Vagina (tissue), 2 donors: Measurements from ENCODE around the gene CYTH4. TPM values are rescaled to one million over a fixed set of nuclear protein-coding genes. Genes with fewer than 3 reads are reported as not detected.
"Not testable (repeated sequence)": the region's sequence is repeated elsewhere in the genome, so short reads cannot be mapped to it uniquely, and the experiment has no call there.

Source experiments
- DNase-seq, 2 donors: peaks; one replicate each; pipeline ENCODE4 v3.0.0-alpha.2; 2017; ENCODE audit errors: extremely low spot score in 2 of 2
- H3K27ac ChIP-seq: fragments of 200-600 bp; sonication (generic); one replicate; pipeline ENCODE4 v1.5.1; 2019
- H3K27me3 ChIP-seq: fragments of 200-600 bp; sonication (generic); one replicate; pipeline ENCODE4 v1.5.1; 2019
- H3K36me3 ChIP-seq, 2 donors: fragments of 200-600 bp; sonication (generic); one replicate each; pipeline ENCODE4 v1.5.1; 2017 to 2019
- H3K4me1 ChIP-seq: fragments of 200-600 bp; sonication (generic); one replicate; pipeline ENCODE4 v1.5.1; 2019
- H3K4me3 ChIP-seq, 2 donors: fragments of 200-600 bp; sonication (generic); 1 replicate in 1 of 2; 2 replicates in 1 of 2; pipeline ENCODE4 v1.5.1; 2016 to 2019
- H3K9me3 ChIP-seq: fragments of 200-600 bp; sonication (generic); one replicate; pipeline ENCODE4 v1.5.1; 2019
- CTCF ChIP-seq, 3 experiments: fragments of 450-650 bp in 2 of 3; fragments of 200-600 bp in 1 of 3; sonication (generic) in 1 of 3; IDR thresholded peaks; one replicate each; pipeline ENCODE4 v1.5.1; 2017 to 2019; ENCODE audit warnings: antibody characterized with exemption in 3 of 3, mild to moderate bottlenecking in 2 of 3, moderate library complexity in 2 of 3
- POLR2A ChIP-seq, 2 donors: fragments of 450-650 bp; IDR thresholded peaks; one replicate each; pipeline ENCODE4 v1.6.1; 2017; ENCODE audit warnings: antibody characterized with exemption in 2 of 2, mild to moderate bottlenecking in 2 of 2, moderate library complexity in 2 of 2
- POLR2AphosphoS5 ChIP-seq, 2 donors: sonication (generic); formaldehyde crosslinking; IDR thresholded peaks; one replicate each; pipeline ENCODE4 v1.9.0; 2017; ENCODE audit warnings: antibody characterized with exemption in 2 of 2, mild to moderate bottlenecking in 2 of 2, low read depth in 1 of 2; ENCODE audit not compliant: insufficient read depth in 1 of 2
- intact Hi-C: fragments of 100-400 bp; cut with DNase I; formaldehyde crosslinking; loops from one replicate; pipeline ENCODE4 v1.15.1; 2023
- total RNA-seq: library from RNA; depleted of rRNA; stranded (reverse); fragments of >200 nt; gene quantifications from one replicate; pipeline ENCODE4 v1.2.3, GENCODE V29; 2016

The CYTH4 gene
- 16.2 TPM for total RNA-seq

GRCh38 chr22:37282385-37282677 is at the start of gene CYTH4:
Gene CYTH4, plus strand, starts transcription at chr22:37282508. Its CDS starts 62 bp downstream, at chr22:37282570.
- Histone ChIP-seq H3K9me3 (no peaks in the 10 kb centered on the region), H3K4me3 (peak within 1 kb of the TSS; percentile 30 to 32), H3K36me3 (no peaks in the 10 kb centered on the region), H3K27ac (no peak within 1 kb of the TSS), H3K4me1 (no peaks in the 10 kb centered on the region), H3K27me3 (no peaks in the 10 kb centered on the region)
- TF ChIP-seq POLR2AphosphoS5 (IDR thresholded peaks at IDR 0.05; ENCODE audit: insufficient read depth in 1 of 2, low read depth in 1 of 2) = peak in 1 of 2 donors; percentile 32
- no peak for TF ChIP-seq POLR2A (IDR thresholded peaks at IDR 0.05)
- no peak for TF ChIP-seq CTCF (IDR thresholded peaks at IDR 0.05)
- no peak for DNase-seq
- intact Hi-C loops = no loop called here

- H3K4me3 ChIP-seq, H3K27ac ChIP-seq, intact Hi-C loops, H3K9me3 ChIP-seq, H3K36me3 ChIP-seq, H3K27me3 ChIP-seq, DNase-seq: not testable (repeated sequence)
- peaks cover 16% of the 10 kb centered on the region for H3K4me1 ChIP-seq
Observed at GRCh38 chr22:37233371-37233750, 48.9 kb upstream of the CYTH4 start.

- peaks cover 9% of the 10 kb centered on the region for H3K4me1 ChIP-seq
- H3K9me3 ChIP-seq = no peaks in the 10 kb centered on the region
- H3K27me3 ChIP-seq = no peaks in the 10 kb centered on the region
- DNase-seq = no peak
- TF ChIP-seq CTCF (IDR thresholded peaks at IDR 0.05) (no peak), POLR2A (IDR thresholded peaks at IDR 0.05) (no peak), POLR2AphosphoS5 (IDR thresholded peaks at IDR 0.05; ENCODE audit: insufficient read depth in 1 of 2, low read depth in 1 of 2) (no peak)
- no peaks in the 10 kb centered on the region for H3K36me3 ChIP-seq
- intact Hi-C loops = no loop called here
- H3K27ac ChIP-seq = no peak overlapping the region
- no peak overlapping the region for H3K4me3 ChIP-seq
Observed at GRCh38 chr22:37233751-37234631, 48.3 kb upstream of the CYTH4 start.

GRCh38 chr22:37234736-37235711 is 47.3 kb upstream of the CYTH4 start:
- intact Hi-C loops = no loop called here

More at GRCh38 chr22:37234736-37235711, 47.3 kb upstream of the CYTH4 start:
- no peaks in the 10 kb centered on the region for H3K27me3 ChIP-seq
- no peak overlapping the region for H3K4me3 ChIP-seq
- H3K27ac ChIP-seq = no peak overlapping the region
- H3K4me1 ChIP-seq = no peaks in the 10 kb centered on the region
- DNase-seq = no peak
- no peaks in the 10 kb centered on the region for H3K36me3 ChIP-seq
- no peaks in the 10 kb centered on the region for H3K9me3 ChIP-seq
- no peak for TF ChIP-seq POLR2A (IDR thresholded peaks at IDR 0.05)
- no peak for TF ChIP-seq POLR2AphosphoS5 (IDR thresholded peaks at IDR 0.05; ENCODE audit: insufficient read depth in 1 of 2, low read depth in 1 of 2)
- no peak for TF ChIP-seq CTCF (IDR thresholded peaks at IDR 0.05)
